HepG2 (cell line): ENCODE data around the gene CD58. TPM values are rescaled to one million over a fixed set of nuclear protein-coding genes. Genes with fewer than 3 reads are reported as not detected.
A peak's percentile ranks its signal among the peaks of the same experiment; 100 is the strongest.

ENCODE experiments used
- ASH2L ChIP-seq: fragments of 300-600, 200-600 bp; sonication (generic); IDR thresholded peaks from 2 replicates; pipeline ENCODE4 v1.7.0; 2017; ENCODE audit warnings: low read depth, mild to moderate bottlenecking, moderate library complexity, mixed read lengths, low read length; ENCODE audit not compliant: insufficient read length
- ETV5 ChIP-seq: IDR thresholded peaks from 2 replicates; pipeline ENCODE4 v1.6.1; 2018; ENCODE audit warnings: missing biosample characterization, missing genetic modification reagents, inconsistent platforms, borderline replicate concordance
- FIP1L1 ChIP-seq: fragments of 200-400 bp; formaldehyde crosslinking; IDR thresholded peaks from 2 replicates; pipeline ENCODE4 v1.6.1; 2018; ENCODE audit warnings: low read depth, mild to moderate bottlenecking, low read length, moderate library complexity, borderline replicate concordance; ENCODE audit not compliant: insufficient read depth
- IRX3 ChIP-seq: sonication (generic); formaldehyde crosslinking; IDR thresholded peaks from 2 replicates; pipeline ENCODE4 v1.8.1; 2023; ENCODE audit warnings: mild to moderate bottlenecking, low read depth, missing genetic modification reagents, borderline replicate concordance
- KDM3A ChIP-seq: IDR thresholded peaks from 2 replicates; pipeline ENCODE4 v1.6.1; 2018; ENCODE audit warnings: low read depth, missing compliant biosample characterization
- POGZ ChIP-seq: sonication (generic); formaldehyde crosslinking; IDR thresholded peaks from 2 replicates; pipeline ENCODE4 v1.4.0; 2020; ENCODE audit warnings: mild to moderate bottlenecking, missing genetic modification reagents
- POLR2A ChIP-seq, 2 experiments: IDR thresholded peaks; 2 replicates each; pipeline ENCODE4 v1.6.1; 2011; ENCODE audit warnings: low read depth in 2 of 2, low read length in 2 of 2, mild to moderate bottlenecking in 1 of 2, moderate library complexity in 1 of 2; ENCODE audit not compliant: insufficient read depth in 1 of 2
- SMC3 ChIP-seq: IDR thresholded peaks from 2 replicates; pipeline ENCODE4 v1.6.1; 2011; ENCODE audit warnings: low read length, improper control_type of control experiment
- SOX13 ChIP-seq, 3 experiments: fragments of 450-650 bp in 1 of 3; sonication (generic) in 1 of 3; formaldehyde crosslinking in 1 of 3; IDR thresholded peaks in 2 of 3; conservative IDR thresholded peaks in 1 of 3; 2 replicates each; pipeline versions ENCODE4 v1.5.0 to v1.6.1; 2016 to 2020; ENCODE audit warnings: antibody characterized with exemption in 1 of 3, mild to moderate bottlenecking in 1 of 3, missing compliant biosample characterization in 1 of 3, missing genetic modification reagents in 1 of 3, moderate library complexity in 1 of 3
- ZNF577 ChIP-seq: sonication (generic); formaldehyde crosslinking; IDR thresholded peaks from 2 replicates; pipeline ENCODE4 v1.4.0; 2020; ENCODE audit warnings: mild to moderate bottlenecking, low read depth, missing genetic modification reagents, borderline replicate concordance
- polyA plus RNA-seq, 8 experiments: library from polyadenylated mRNA; depleted of rRNA in 3 of 8; stranded (reverse) in 7 of 8; unstranded in 1 of 8; fragments of >200 nt; fragmentation: Illumina TruSeq in 4 of 8; extraction: Trizol in 4 of 8; gene quantifications; 2 replicates each; pipeline versions ENCODE4 v1.2.1 to v1.2.3, GENCODE V29; 2011 to 2016; ENCODE audit warnings: low read depth in 4 of 8, missing spikeins in 1 of 8, mixed read lengths in 1 of 8; ENCODE audit not compliant: insufficient read depth in 1 of 8
- total RNA-seq, 5 experiments: library from RNA; depleted of rRNA; stranded (reverse); fragments of >200 nt; fragmentation: Illumina TruSeq; extraction: Trizol; gene quantifications; 2 replicates each; pipeline ENCODE4 v1.2.3, GENCODE V29; 2016; ENCODE audit warnings: low read depth in 1 of 5
- TF ChIP-seq, protein P1 (sequence below): sonication (generic); formaldehyde crosslinking; IDR thresholded peaks from 2 replicates; pipeline ENCODE4 v1.5.1; 2020; ENCODE audit warnings: mild to moderate bottlenecking, missing genetic modification reagents, borderline replicate concordance
- TF ChIP-seq, protein P2 (sequence below): sonication (generic); formaldehyde crosslinking; IDR thresholded peaks from 2 replicates; pipeline ENCODE4 v1.4.0; 2020; ENCODE audit warnings: missing genetic modification reagents, borderline replicate concordance
- TF ChIP-seq, protein P3 (sequence below): IDR thresholded peaks from 2 replicates; pipeline ENCODE4 v1.6.1; 2016
- TF ChIP-seq, protein P4 (sequence below): sonication (generic); formaldehyde crosslinking; IDR thresholded peaks from 2 replicates; pipeline ENCODE4 v1.4.0; 2020; ENCODE audit warnings: missing genetic modification reagents

CD58 gene
- total and polyA plus RNA-seq, 2 of the 13 experiments (the other 11 are each of a cell fraction or from before 2014, with no cell fraction given): 9.4 to 13.5 TPM

DNA sequence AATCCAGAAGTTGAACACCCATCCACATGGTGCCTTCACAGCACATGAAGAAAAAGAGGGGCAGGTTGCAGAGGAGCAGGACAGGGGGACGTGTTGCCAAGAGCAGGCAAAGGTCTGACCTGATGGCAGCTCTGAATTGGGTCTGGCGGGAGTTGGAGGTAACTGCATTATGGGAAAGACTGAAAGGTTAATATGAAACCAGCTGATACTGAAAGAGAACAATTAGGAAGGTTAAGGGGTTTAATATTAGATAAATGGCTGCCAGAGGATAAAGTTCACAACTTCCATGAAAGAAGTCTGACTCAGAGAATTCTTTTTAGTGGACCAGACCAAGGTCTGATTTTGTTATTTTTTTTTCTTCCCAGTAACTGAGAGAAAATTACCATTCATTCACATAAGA lies 76.1 kb downstream of the CD58 start (continued):
- TF ChIP-seq, protein P1, sequence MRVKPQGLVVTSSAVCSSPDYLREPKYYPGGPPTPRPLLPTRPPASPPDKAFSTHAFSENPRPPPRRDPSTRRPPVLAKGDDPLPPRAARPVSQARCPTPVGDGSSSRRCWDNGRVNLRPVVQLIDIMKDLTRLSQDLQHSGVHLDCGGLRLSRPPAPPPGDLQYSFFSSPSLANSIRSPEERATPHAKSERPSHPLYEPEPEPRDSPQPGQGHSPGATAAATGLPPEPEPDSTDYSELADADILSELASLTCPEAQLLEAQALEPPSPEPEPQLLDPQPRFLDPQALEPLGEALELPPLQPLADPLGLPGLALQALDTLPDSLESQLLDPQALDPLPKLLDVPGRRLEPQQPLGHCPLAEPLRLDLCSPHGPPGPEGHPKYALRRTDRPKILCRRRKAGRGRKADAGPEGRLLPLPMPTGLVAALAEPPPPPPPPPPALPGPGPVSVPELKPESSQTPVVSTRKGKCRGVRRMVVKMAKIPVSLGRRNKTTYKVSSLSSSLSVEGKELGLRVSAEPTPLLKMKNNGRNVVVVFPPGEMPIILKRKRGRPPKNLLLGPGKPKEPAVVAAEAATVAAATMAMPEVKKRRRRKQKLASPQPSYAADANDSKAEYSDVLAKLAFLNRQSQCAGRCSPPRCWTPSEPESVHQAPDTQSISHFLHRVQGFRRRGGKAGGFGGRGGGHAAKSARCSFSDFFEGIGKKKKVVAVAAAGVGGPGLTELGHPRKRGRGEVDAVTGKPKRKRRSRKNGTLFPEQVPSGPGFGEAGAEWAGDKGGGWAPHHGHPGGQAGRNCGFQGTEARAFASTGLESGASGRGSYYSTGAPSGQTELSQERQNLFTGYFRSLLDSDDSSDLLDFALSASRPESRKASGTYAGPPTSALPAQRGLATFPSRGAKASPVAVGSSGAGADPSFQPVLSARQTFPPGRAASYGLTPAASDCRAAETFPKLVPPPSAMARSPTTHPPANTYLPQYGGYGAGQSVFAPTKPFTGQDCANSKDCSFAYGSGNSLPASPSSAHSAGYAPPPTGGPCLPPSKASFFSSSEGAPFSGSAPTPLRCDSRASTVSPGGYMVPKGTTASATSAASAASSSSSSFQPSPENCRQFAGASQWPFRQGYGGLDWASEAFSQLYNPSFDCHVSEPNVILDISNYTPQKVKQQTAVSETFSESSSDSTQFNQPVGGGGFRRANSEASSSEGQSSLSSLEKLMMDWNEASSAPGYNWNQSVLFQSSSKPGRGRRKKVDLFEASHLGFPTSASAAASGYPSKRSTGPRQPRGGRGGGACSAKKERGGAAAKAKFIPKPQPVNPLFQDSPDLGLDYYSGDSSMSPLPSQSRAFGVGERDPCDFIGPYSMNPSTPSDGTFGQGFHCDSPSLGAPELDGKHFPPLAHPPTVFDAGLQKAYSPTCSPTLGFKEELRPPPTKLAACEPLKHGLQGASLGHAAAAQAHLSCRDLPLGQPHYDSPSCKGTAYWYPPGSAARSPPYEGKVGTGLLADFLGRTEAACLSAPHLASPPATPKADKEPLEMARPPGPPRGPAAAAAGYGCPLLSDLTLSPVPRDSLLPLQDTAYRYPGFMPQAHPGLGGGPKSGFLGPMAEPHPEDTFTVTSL (CRISPR knock-in tag): no peak
- TF ChIP-seq IRX3 (CRISPR knock-in tag) (no peak), ZNF577 (no peak), FIP1L1 (no peak), SOX13 (IDR thresholded peaks at IDR 0.05) (0 out of 2 replicates have a peak, but pooled peaks have one; percentile 0), SOX13 (CRISPR knock-in tag; conservative IDR thresholded peaks at IDR 0.05 in 1 of 2, IDR thresholded peaks at IDR 0.05 in 1 of 2) (no peak), ASH2L (no peak), POGZ (CRISPR knock-in tag) (no peak), SMC3 (no peak), KDM3A (no peak), POLR2A (IDR thresholded peaks at IDR 0.05; ENCODE audit: insufficient read depth in 1 of 2, low read depth in 2 of 2, low read length in 2 of 2) (peak in 1 of 2 experiments; percentile 26; a peak in 1 of 4 replicates), ETV5 (CRISPR knock-in tag) (no peak; the same call in 1 of the 2 replicates)
- TF ChIP-seq, protein P2, sequence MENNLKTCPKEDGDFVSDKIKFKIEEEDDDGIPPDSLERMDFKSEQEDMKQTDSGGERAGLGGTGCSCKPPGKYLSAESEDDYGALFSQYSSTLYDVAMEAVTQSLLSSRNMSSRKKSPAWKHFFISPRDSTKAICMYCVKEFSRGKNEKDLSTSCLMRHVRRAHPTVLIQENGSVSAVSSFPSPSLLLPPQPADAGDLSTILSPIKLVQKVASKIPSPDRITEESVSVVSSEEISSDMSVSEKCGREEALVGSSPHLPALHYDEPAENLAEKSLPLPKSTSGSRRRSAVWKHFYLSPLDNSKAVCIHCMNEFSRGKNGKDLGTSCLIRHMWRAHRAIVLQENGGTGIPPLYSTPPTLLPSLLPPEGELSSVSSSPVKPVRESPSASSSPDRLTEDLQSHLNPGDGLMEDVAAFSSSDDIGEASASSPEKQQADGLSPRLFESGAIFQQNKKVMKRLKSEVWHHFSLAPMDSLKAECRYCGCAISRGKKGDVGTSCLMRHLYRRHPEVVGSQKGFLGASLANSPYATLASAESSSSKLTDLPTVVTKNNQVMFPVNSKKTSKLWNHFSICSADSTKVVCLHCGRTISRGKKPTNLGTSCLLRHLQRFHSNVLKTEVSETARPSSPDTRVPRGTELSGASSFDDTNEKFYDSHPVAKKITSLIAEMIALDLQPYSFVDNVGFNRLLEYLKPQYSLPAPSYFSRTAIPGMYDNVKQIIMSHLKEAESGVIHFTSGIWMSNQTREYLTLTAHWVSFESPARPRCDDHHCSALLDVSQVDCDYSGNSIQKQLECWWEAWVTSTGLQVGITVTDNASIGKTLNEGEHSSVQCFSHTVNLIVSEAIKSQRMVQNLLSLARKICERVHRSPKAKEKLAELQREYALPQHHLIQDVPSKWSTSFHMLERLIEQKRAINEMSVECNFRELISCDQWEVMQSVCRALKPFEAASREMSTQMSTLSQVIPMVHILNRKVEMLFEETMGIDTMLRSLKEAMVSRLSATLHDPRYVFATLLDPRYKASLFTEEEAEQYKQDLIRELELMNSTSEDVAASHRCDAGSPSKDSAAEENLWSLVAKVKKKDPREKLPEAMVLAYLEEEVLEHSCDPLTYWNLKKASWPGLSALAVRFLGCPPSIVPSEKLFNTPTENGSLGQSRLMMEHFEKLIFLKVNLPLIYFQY: no peak
- TF ChIP-seq, protein P3, sequence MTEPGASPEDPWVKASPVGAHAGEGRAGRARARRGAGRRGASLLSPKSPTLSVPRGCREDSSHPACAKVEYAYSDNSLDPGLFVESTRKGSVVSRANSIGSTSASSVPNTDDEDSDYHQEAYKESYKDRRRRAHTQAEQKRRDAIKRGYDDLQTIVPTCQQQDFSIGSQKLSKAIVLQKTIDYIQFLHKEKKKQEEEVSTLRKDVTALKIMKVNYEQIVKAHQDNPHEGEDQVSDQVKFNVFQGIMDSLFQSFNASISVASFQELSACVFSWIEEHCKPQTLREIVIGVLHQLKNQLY (CRISPR knock-in tag): no peak
- TF ChIP-seq, protein P4, sequence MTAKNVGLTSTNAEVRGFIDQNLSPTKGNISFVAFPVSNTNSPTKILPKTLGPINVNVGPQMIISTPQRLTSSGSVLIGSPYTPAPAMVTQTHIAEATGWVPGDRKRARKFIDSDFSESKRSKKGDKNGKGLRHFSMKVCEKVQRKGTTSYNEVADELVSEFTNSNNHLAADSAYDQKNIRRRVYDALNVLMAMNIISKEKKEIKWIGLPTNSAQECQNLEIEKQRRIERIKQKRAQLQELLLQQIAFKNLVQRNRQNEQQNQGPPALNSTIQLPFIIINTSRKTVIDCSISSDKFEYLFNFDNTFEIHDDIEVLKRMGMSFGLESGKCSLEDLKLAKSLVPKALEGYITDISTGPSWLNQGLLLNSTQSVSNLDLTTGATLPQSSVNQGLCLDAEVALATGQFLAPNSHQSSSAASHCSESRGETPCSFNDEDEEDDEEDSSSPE (CRISPR knock-in tag): 0 out of 2 replicates have a peak, but pooled peaks have one; percentile 22
